ENCODE results near the gene MERTK.

MERTK gene

DNA sequence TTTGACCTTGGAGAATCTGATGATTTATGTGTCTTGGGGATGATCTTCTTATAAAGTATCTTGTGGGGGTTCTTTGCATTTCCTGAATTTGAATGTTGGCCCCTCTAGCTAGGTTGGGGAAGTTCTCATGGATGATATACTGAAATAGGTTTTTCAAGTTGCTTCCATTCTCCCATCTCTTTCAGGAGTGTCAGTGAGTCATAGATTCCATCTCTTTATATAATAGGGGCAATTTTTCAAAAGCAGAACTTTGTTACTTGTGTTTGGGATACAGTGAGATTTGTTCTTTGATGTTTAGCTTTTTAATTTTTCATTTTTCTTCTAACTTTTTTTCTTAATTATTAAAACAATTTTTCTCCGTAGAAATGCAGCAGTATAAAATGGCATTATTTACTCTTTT lies 176.1 kb downstream of the MERTK start:
- H2AFZ ChIP-seq (ENCODE audit: low read depth): no peak overlapping the region
- no peaks in the 10 kb centered on the region for H3K4me1 ChIP-seq (ENCODE audit: low read depth, poor library complexity, severe bottlenecking)
- no peak overlapping the region for H3K27ac ChIP-seq
- no peaks in the 10 kb centered on the region for H3K27me3 ChIP-seq (ENCODE audit: insufficient read depth, low read depth)
- H3K9ac ChIP-seq: no peak overlapping the region
- no peaks in the 10 kb centered on the region for H3K36me3 ChIP-seq (ENCODE audit: insufficient read depth)
- H3K4me3 ChIP-seq (IDR thresholded peaks at IDR 0.05; ENCODE audit: insufficient read depth, low read depth, low read length): no peak overlapping the region
- no peaks in the 10 kb centered on the region for H3K79me2 ChIP-seq (ENCODE audit: insufficient read depth, low read depth)
- TF ChIP-seq, protein P1, sequence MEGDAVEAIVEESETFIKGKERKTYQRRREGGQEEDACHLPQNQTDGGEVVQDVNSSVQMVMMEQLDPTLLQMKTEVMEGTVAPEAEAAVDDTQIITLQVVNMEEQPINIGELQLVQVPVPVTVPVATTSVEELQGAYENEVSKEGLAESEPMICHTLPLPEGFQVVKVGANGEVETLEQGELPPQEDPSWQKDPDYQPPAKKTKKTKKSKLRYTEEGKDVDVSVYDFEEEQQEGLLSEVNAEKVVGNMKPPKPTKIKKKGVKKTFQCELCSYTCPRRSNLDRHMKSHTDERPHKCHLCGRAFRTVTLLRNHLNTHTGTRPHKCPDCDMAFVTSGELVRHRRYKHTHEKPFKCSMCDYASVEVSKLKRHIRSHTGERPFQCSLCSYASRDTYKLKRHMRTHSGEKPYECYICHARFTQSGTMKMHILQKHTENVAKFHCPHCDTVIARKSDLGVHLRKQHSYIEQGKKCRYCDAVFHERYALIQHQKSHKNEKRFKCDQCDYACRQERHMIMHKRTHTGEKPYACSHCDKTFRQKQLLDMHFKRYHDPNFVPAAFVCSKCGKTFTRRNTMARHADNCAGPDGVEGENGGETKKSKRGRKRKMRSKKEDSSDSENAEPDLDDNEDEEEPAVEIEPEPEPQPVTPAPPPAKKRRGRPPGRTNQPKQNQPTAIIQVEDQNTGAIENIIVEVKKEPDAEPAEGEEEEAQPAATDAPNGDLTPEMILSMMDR (conservative IDR thresholded peaks at IDR 0.05; ENCODE audit: low read depth, low read length): no peak
- no peaks in the 10 kb centered on the region for H4K20me1 ChIP-seq (ENCODE audit: insufficient read depth)
- no peak overlapping the region for H3K4me2 ChIP-seq

DNA sequence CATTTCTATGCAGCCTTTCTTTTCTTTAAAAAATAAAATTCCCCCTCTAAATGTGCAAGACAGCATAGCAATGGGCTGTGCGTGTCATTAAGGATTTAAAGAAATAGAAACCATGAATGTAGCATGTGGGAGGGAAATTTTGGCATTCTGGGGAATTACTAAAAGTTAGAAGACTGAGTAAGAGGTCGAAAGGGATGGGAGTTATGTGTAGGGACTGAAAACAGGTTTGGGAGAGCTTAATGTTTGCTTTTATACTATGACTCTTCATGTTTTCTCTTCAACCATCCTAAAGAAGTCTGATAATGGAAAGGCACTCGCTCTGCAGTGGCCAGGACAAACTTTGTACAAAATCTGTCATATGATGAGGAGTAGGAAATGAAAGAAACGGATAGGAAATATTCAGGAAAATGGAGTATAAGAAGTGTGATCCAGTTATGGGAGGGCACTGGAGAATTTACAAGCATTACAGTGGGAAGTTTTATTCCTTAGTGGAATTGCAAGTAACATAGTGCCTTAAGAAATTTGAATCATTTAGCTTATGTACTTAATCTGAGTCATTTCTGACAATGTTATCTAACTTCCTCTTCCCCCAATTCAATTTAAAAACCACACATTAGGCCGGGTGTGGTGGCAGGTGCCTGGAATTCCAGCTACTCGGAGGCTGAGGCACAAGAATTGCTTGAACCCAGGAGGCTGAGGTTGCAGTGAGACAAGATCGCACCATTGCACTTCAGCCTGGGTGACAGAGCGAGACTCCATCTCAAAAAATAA lies 177.3 kb downstream of the MERTK start:
- Histone ChIP-seq H3K36me3 (ENCODE audit: insufficient read depth) (no peaks in the 10 kb centered on the region), H4K20me1 (ENCODE audit: insufficient read depth) (no peaks in the 10 kb centered on the region), H3K79me2 (ENCODE audit: insufficient read depth, low read depth) (no peaks in the 10 kb centered on the region), H3K4me1 (ENCODE audit: low read depth, poor library complexity, severe bottlenecking) (no peaks in the 10 kb centered on the region), H3K4me2 (no peak overlapping the region), H3K4me3 (IDR thresholded peaks at IDR 0.05; ENCODE audit: insufficient read depth, low read depth, low read length) (no peak overlapping the region), H3K27ac (no peak overlapping the region), H3K27me3 (ENCODE audit: insufficient read depth, low read depth) (no peaks in the 10 kb centered on the region), H3K9ac (no peak overlapping the region), H2AFZ (ENCODE audit: low read depth) (no peak overlapping the region)
- TF ChIP-seq, protein P1 (conservative IDR thresholded peaks at IDR 0.05; ENCODE audit: low read depth, low read length): no peak

DNA sequence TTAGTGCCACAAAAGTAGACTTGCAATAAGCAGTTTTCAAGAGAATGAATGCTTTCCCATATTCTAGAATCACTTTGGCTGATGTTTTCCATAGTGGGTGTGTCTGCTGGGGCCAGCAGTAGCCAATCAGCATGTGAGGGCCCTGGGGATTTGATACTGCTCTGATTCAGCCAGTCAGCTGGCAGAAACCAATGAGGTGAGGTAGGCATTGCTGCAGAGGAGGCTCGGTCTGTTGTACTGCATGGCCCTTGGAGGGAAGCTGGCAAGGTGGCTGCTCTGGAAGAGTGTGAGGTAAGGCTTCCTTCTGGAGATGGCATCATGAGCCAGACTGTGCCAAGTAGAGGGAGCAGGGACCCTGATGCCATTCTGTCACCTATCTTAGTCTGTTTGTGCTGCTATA lies 179.4 kb downstream of the MERTK start:
- Histone ChIP-seq H3K27me3 (ENCODE audit: insufficient read depth, low read depth) (no peaks in the 10 kb centered on the region), H3K9ac (no peak overlapping the region), H4K20me1 (ENCODE audit: insufficient read depth) (no peaks in the 10 kb centered on the region), H2AFZ (ENCODE audit: low read depth) (no peak overlapping the region), H3K36me3 (ENCODE audit: insufficient read depth) (no peaks in the 10 kb centered on the region), H3K4me1 (ENCODE audit: low read depth, poor library complexity, severe bottlenecking) (no peaks in the 10 kb centered on the region), H3K4me3 (IDR thresholded peaks at IDR 0.05; ENCODE audit: insufficient read depth, low read depth, low read length) (no peak overlapping the region), H3K4me2 (no peak overlapping the region), H3K27ac (no peak overlapping the region), H3K79me2 (ENCODE audit: insufficient read depth, low read depth) (no peaks in the 10 kb centered on the region)
- TF ChIP-seq, protein P1 (conservative IDR thresholded peaks at IDR 0.05; ENCODE audit: low read depth, low read length): no peak

Measured in KMS-11 (cell line).